Neural progenitor cell (in vitro differentiated cells): ENCODE measurements around the gene BCR. TPM values are rescaled to one million over a fixed set of nuclear protein-coding genes. Genes with fewer than 3 reads are reported as not detected.
A peak's percentile ranks its signal among the peaks of the same experiment; 100 is the strongest.
"Not testable (repeated sequence)": the region's sequence is repeated elsewhere in the genome, so short reads cannot be mapped to it uniquely, and the experiment has no call there.

ENCODE experiments used
- DNase-seq: peaks from one replicate; pipeline ENCODE4 v3.0.0-alpha.2; 2016; ENCODE audit warnings: low spot score
- H2AFZ ChIP-seq: fragments of 200-600 bp; sonication (generic); replicated peaks from 2 replicates; pipeline ENCODE4 v1.6.1; 2016; ENCODE audit warnings: antibody characterized with exemption
- H3F3A ChIP-seq: fragments of 200-600 bp; sonication (generic); 2 replicates; pipeline ENCODE4 v1.6.1; 2016; ENCODE audit warnings: antibody characterized with exemption, low read depth
- H3K27ac ChIP-seq: fragments of 200-600 bp; sonication (generic); 2 replicates; pipeline ENCODE4 v1.5.1; 2016; ENCODE audit warnings: mild to moderate bottlenecking
- H3K27me3 ChIP-seq: fragments of 200-600 bp; sonication (generic); 2 replicates; pipeline ENCODE4 v1.6.1; 2016; ENCODE audit warnings: mild to moderate bottlenecking, moderate library complexity
- H3K36me3 ChIP-seq: fragments of 200-600 bp; sonication (generic); 2 replicates; pipeline ENCODE4 v1.5.1; 2016
- H3K4me1 ChIP-seq: fragments of 200-600 bp; sonication (generic); 2 replicates; pipeline ENCODE4 v1.6.1; 2016; ENCODE audit warnings: mixed run types
- H3K4me2 ChIP-seq: fragments of 200-600 bp; sonication (generic); 2 replicates; pipeline ENCODE4 v1.6.1; 2016
- H3K4me3 ChIP-seq: fragments of 200-600 bp; sonication (generic); 2 replicates; pipeline ENCODE4 v1.5.1; 2016
- H3K79me2 ChIP-seq: fragments of 200-600 bp; sonication (generic); 2 replicates; pipeline ENCODE4 v1.6.1; 2016; ENCODE audit warnings: low read depth
- H3K9ac ChIP-seq: fragments of 200-600 bp; sonication (generic); 2 replicates; pipeline ENCODE4 v1.6.1; 2016
- H3K9me3 ChIP-seq: fragments of 200-600 bp; sonication (generic); 2 replicates; pipeline ENCODE4 v1.5.1; 2016; ENCODE audit warnings: low read depth
- H4K20me1 ChIP-seq: fragments of 200-600 bp; sonication (generic); 2 replicates; pipeline ENCODE4 v1.6.1; 2016; ENCODE audit warnings: low read depth
- H3K27ac Mint-ChIP-seq: 3 replicates; pipeline ENCODE4 v1.8.0; 2021; ENCODE audit warnings: mixed read lengths
- H3K27me3 Mint-ChIP-seq: 2 replicates; pipeline ENCODE4 v1.8.0; 2022; ENCODE audit warnings: low read depth, mild to moderate bottlenecking, inconsistent platforms, moderate library complexity, mixed read lengths; ENCODE audit not compliant: insufficient read depth
- H3K36me3 Mint-ChIP-seq: 3 replicates; pipeline ENCODE4 v1.8.0; 2021; ENCODE audit warnings: mixed read lengths
- H3K4me1 Mint-ChIP-seq: 3 replicates; pipeline ENCODE4 v1.8.0; 2021; ENCODE audit warnings: mixed read lengths
- H3K4me3 Mint-ChIP-seq: 3 replicates; pipeline ENCODE4 v1.8.0; 2021; ENCODE audit warnings: mild to moderate bottlenecking, moderate library complexity, mixed read lengths
- H3K9me3 Mint-ChIP-seq: 3 replicates; pipeline ENCODE4 v1.8.0; 2020; ENCODE audit warnings: mixed read lengths
- EZH2 ChIP-seq: fragments of 200-600 bp; sonication (generic); IDR thresholded peaks from 2 replicates; pipeline ENCODE4 v1.6.1; 2017; ENCODE audit warnings: antibody characterized with exemption, mild to moderate bottlenecking, moderate library complexity
- EZH2phosphoT487 ChIP-seq: fragments of 200-600 bp; sonication (generic); IDR thresholded peaks from 2 replicates; pipeline ENCODE4 v1.6.1; 2017; ENCODE audit warnings: antibody characterized with exemption
- small RNA-seq: library from RNA; depleted of rRNA; stranded (forward); fragments of <200 nt; gene quantifications from one replicate; pipeline ENCODE3, GENCODE V24; 2015
- total RNA-seq: library from RNA; depleted of rRNA; stranded (reverse); fragments of >200 nt; gene quantifications from 2 replicates; pipeline ENCODE4 v1.2.3, GENCODE V29; 2015; ENCODE audit warnings: low replicate concordance
- TF ChIP-seq, protein P1 (sequence below): fragments of 200-600 bp; sonication (generic); IDR thresholded peaks from 2 replicates; pipeline ENCODE4 v1.5.1; 2017; ENCODE audit warnings: antibody characterized with exemption, mild to moderate bottlenecking

The BCR gene
- total RNA-seq, 1 donor from 2014 or later: 35.5 TPM

DNA sequence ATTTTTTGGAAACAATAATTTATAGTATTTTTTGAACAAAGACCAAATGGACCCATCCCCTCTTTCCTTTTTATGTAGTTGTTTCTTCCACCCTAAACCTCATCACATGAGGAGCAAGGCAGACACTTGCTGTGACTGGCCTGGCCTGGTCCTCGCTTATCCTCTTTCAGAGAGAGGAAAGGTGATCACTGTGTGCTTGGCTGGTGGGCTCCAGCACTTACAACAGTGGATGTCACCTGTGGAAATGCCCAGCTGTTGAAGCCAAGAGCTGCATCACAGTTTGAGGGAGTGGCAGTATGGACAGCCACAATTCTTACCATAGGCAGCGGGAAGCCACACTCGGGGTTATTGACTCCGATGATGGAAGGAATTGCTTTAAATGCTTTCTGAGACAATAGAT lies 185.7 kb downstream of the BCR start:
- Histone ChIP-seq H3K9ac (no peak overlapping the region), H3K79me2 (no peaks in the 10 kb centered on the region), H4K20me1 (no peaks in the 10 kb centered on the region), H3K36me3 (no peaks in the 10 kb centered on the region), H3K4me2 (no peak overlapping the region), H3K4me1 (peaks cover 3% of the 10 kb centered on the region), H3K4me3 (no peak overlapping the region), H2AFZ (no peak overlapping the region), H3K27me3 (peaks cover 54% of the 10 kb centered on the region), H3K9me3 (no peaks in the 10 kb centered on the region), H3K27ac (no peak overlapping the region), H3F3A (peaks cover 15% of the 10 kb centered on the region)
- no peak for DNase-seq
- Mint-ChIP-seq H3K27ac (no peak overlapping the region), H3K4me3 (no peak overlapping the region), H3K36me3 (no peaks in the 10 kb centered on the region), H3K9me3 (no peaks in the 10 kb centered on the region), H3K4me1 (no peaks in the 10 kb centered on the region), H3K27me3 (peaks cover 15% of the 10 kb centered on the region)
- no peak for TF ChIP-seq EZH2
- TF ChIP-seq, protein P1, sequence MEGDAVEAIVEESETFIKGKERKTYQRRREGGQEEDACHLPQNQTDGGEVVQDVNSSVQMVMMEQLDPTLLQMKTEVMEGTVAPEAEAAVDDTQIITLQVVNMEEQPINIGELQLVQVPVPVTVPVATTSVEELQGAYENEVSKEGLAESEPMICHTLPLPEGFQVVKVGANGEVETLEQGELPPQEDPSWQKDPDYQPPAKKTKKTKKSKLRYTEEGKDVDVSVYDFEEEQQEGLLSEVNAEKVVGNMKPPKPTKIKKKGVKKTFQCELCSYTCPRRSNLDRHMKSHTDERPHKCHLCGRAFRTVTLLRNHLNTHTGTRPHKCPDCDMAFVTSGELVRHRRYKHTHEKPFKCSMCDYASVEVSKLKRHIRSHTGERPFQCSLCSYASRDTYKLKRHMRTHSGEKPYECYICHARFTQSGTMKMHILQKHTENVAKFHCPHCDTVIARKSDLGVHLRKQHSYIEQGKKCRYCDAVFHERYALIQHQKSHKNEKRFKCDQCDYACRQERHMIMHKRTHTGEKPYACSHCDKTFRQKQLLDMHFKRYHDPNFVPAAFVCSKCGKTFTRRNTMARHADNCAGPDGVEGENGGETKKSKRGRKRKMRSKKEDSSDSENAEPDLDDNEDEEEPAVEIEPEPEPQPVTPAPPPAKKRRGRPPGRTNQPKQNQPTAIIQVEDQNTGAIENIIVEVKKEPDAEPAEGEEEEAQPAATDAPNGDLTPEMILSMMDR: no peak
- no peak for TF ChIP-seq EZH2phosphoT487

DNA sequence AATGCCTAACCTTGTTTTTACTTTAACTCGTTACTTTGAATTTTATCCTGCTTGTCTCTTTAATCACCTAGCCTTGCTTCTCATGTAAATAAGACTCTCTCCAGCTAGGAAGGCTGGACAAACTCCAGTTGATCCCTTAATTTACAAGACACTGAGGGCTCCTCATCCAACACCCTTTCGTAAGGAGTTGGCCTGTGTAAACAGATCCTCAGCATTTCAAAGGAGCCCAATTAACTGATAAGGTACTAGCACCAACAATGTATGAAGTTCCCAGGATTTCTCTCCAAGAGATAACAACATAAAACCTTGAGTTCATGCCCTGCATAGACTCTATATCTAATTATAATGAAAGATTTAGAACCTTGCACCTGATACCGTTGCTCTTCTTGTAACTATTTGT lies 186.9 kb downstream of the BCR start:
- not testable (repeated sequence) for H3K79me2 ChIP-seq, H3K4me1 Mint-ChIP-seq, H4K20me1 ChIP-seq, H3K36me3 Mint-ChIP-seq, H3K27ac ChIP-seq, H3K4me3 Mint-ChIP-seq, H3K9me3 ChIP-seq, H3K27ac Mint-ChIP-seq, H3K4me2 ChIP-seq, H3K36me3 ChIP-seq, H2AFZ ChIP-seq, H3K9ac ChIP-seq, H3K9me3 Mint-ChIP-seq, H3K4me1 ChIP-seq, H3K4me3 ChIP-seq
- Histone ChIP-seq H3F3A (peaks cover 15% of the 10 kb centered on the region), H3K27me3 (peaks cover 47% of the 10 kb centered on the region)
- peak; percentile 20 for DNase-seq
- H3K27me3 Mint-ChIP-seq: peaks cover 10% of the 10 kb centered on the region

Small RNA genes within 50 kb of the gene (small RNA-seq; reads per million reads assigned to genes)
- gene BCRP8 (not detected), gene RF00017 (not detected), gene RF00066 (not detected), gene RN7SL263P (not detected)

Other genes with a start within 250 kb of the BCR start
- gene GNAZ, start 110.0 kb upstream of the BCR start, total RNA-seq: 16.5 and 31.3 TPM in 2 replicates
- gene RSPH14, start 38.5 kb upstream of the BCR start, total RNA-seq: 0.43 and 2.0 TPM in 2 replicates
- 2.1 and 2.9 TPM in 2 replicates for gene RAB36, start 35.0 kb upstream of the BCR start, total RNA-seq